PFSK-1 (cell line): ENCODE results near the gene PVALEF.

ENCODE experiments used
- FOXP2 ChIP-seq: optimal IDR thresholded peaks from 2 replicates; pipeline ENCODE3; 2011; ENCODE audit warnings: borderline replicate concordance, control low read depth, inconsistent platforms; ENCODE audit not compliant: insufficient read depth; ENCODE audit errors: extremely low read length, extremely low read depth
- POLR2AphosphoS5 ChIP-seq: IDR thresholded peaks from 2 replicates; pipeline ENCODE4 v1.6.1; 2012; ENCODE audit warnings: low read depth, mild to moderate bottlenecking, control low read depth, low read length, moderate library complexity
- SIN3A ChIP-seq: IDR thresholded peaks from 2 replicates; pipeline ENCODE4 v1.6.1; 2012; ENCODE audit warnings: mild to moderate bottlenecking, low read length, moderate library complexity, borderline replicate concordance; ENCODE audit not compliant: insufficient read depth
- TAF1 ChIP-seq: IDR thresholded peaks from 2 replicates; pipeline ENCODE4 v1.6.1; 2012; ENCODE audit warnings: low read length, control low read depth, borderline replicate concordance; ENCODE audit not compliant: insufficient read depth
- TF ChIP-seq, protein P1 (sequence below), 2 experiments: IDR thresholded peaks; 2 replicates each; pipeline versions ENCODE4 v1.6.1 to v1.8.0; 2011 to 2012; ENCODE audit warnings: low read depth in 2 of 2, low read length in 2 of 2, control low read depth in 1 of 2, inconsistent platforms in 1 of 2, mild to moderate bottlenecking in 1 of 2, moderate library complexity in 1 of 2; ENCODE audit not compliant: insufficient read depth in 1 of 2

PVALEF gene

DNA sequence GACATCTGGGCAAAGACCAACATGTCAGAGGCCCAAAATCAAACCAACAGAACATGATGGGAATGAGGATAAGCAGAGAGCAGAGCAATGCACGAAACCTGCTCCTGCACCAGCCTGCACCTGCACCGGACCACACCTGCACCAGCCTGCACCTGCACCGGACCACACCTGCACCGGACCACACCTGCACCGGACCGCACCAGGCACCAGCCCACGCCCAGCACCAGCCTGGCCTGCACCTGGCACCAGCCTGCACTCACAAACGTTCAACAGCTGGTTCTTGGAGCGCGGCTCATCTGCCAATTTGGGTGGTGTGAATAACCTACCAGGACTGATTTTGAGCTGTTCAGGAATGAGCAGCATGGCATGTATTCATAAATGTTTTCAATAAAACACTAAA is 39.3 kb downstream of the PVALEF start:
- TF ChIP-seq POLR2AphosphoS5 = no peak
- TF ChIP-seq FOXP2 = no peak
- TF ChIP-seq TAF1 = no peak
- TF ChIP-seq, protein P1, sequence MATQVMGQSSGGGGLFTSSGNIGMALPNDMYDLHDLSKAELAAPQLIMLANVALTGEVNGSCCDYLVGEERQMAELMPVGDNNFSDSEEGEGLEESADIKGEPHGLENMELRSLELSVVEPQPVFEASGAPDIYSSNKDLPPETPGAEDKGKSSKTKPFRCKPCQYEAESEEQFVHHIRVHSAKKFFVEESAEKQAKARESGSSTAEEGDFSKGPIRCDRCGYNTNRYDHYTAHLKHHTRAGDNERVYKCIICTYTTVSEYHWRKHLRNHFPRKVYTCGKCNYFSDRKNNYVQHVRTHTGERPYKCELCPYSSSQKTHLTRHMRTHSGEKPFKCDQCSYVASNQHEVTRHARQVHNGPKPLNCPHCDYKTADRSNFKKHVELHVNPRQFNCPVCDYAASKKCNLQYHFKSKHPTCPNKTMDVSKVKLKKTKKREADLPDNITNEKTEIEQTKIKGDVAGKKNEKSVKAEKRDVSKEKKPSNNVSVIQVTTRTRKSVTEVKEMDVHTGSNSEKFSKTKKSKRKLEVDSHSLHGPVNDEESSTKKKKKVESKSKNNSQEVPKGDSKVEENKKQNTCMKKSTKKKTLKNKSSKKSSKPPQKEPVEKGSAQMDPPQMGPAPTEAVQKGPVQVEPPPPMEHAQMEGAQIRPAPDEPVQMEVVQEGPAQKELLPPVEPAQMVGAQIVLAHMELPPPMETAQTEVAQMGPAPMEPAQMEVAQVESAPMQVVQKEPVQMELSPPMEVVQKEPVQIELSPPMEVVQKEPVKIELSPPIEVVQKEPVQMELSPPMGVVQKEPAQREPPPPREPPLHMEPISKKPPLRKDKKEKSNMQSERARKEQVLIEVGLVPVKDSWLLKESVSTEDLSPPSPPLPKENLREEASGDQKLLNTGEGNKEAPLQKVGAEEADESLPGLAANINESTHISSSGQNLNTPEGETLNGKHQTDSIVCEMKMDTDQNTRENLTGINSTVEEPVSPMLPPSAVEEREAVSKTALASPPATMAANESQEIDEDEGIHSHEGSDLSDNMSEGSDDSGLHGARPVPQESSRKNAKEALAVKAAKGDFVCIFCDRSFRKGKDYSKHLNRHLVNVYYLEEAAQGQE (IDR thresholded peaks at IDR 0.05; ENCODE audit: insufficient read depth in 1 of 2, low read depth in 2 of 2, low read length in 2 of 2) = no peak
- no peak for TF ChIP-seq SIN3A

DNA sequence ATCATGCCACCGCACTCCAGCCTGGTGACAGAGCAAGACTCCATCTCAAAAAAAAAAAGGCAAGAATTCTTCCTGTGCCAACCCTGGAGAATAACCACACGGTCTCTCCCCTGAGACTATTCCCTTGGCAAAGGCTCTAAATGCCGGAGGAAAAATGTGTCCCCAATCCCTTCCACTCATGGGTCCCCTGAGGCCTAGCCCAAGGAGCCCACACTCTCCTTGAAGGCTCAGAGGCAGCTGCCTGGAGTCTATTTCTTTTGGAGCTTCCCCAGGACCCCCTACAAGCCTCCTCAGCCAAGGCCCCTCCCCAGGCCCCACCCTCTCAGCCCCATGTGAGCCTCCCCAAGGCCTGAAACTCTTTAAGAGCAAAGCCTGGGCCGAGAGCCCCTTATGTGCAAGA is 40.9 kb downstream of the PVALEF start:
- TF ChIP-seq SIN3A (no peak), FOXP2 (no peak), POLR2AphosphoS5 (no peak), TAF1 (no peak)
- TF ChIP-seq, protein P1 (IDR thresholded peaks at IDR 0.05; ENCODE audit: insufficient read depth in 1 of 2, low read depth in 2 of 2, low read length in 2 of 2) = no peak

DNA sequence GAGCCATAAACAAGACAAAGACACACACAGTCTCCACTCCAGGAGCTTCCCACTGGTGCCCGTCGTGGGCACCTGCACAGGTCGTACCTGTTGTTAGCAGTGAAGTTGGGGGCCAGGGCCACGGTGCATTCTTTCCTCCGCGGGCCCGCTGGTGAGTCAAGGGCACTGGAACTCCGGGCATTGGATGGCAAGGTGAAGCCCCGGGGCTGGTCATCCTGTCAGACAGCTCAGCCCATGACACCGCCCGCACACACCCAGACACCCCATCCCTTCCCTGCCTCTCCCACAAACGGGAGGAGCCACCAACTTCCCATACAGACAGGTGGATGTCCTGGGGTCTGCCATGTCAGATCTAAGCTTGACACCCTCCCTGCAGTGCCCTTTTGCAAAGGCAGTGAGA is 41.4 kb downstream of the PVALEF start:
- TF ChIP-seq TAF1 = no peak
- TF ChIP-seq, protein P1 (IDR thresholded peaks at IDR 0.05; ENCODE audit: insufficient read depth in 1 of 2, low read depth in 2 of 2, low read length in 2 of 2) = no peak
- TF ChIP-seq POLR2AphosphoS5 = no peak
- TF ChIP-seq FOXP2 = no peak
- no peak for TF ChIP-seq SIN3A

DNA sequence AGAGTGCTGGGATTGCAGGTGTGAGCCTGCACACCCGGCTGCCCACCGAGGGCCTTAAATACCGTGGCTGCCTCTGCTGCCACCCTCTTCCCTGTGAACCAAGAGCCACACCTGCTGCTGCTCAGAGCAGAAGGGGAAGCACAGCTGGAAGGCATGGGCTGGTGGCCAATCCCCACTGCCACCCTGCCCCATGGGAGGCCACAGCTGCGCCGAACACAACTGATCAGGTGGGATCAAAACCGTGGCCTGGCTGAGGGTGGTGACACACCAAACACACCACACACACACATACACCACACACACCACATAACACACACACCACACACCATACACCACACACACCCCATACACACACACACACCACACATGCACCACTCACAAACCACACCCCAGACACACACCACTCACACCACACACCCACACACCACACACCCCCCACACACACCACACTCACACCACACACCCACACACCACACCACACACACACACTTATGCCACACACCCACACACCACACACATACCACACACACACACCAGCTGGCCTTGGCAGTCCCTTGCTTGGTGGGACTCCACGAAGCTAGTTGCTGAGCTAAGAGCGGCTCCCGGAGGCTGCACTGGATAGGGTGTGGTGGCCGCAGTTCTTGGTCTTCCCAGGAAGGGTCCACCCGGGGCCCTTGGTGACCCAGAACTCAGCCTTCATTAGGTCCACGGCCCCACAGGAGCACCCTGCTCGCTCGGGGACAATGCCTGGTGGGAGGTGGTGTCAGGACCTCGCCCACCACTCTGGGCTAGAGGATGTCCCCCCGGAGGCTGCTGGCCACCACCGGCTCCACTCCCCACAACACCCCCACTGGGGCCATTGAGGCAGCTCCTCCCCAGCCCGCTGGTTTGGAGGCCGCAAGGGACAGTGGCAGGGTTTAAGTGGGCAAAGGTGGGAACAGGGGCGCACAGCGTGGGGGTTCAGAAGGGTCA is 42.6 kb downstream of the PVALEF start:
- TF ChIP-seq TAF1 (no peak), SIN3A (no peak), POLR2AphosphoS5 (no peak), FOXP2 (no peak)
- TF ChIP-seq, protein P1 (IDR thresholded peaks at IDR 0.05; ENCODE audit: insufficient read depth in 1 of 2, low read depth in 2 of 2, low read length in 2 of 2) = no peak
